HG02885 (cell line): ENCODE measurements around the gene C19orf67.

ENCODE experiments used
- ATAC-seq: cut with Tn5 transposase; IDR thresholded peaks from one replicate; pipeline ENCODE4 v1.9.1; 2021; ENCODE audit warnings: mild to moderate bottlenecking; ENCODE audit not compliant: unreplicated experiment, poor library complexity

Gene C19orf67

GRCh38 chr19:14031719-14032480 is 53.7 kb downstream of the C19orf67 start, which contains the start of gene IL27RA:
Gene IL27RA, plus strand, starts transcription at chr19:14031762. Its CDS starts 111 bp downstream, at chr19:14031873.
- peak; percentile 58 for ATAC-seq
